ENCODE results near the gene BTBD9.

DNA sequence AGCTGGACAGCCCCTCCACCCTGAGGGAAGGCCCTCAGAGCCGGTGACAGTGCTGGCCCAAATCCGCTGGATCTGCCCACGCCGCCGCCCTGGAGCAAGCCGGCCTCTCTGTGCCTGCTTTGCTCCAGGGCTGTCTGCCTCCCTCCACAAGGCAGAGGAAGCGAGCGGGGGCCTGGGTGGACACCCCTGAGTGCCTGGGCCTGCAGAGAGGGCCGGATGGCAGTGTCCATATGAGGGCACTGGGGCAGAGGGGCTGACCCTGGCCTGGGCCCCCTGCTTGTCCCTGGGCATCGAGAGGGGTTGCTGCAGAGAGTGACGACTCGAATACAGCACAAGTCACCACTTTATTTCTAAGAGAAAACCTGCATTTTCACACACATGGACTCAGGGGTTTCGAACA, 471.6 kb downstream of the BTBD9 start:
- TF ChIP-seq EZH2 (IDR thresholded peaks at IDR 0.05), result no peak
- no peak for TF ChIP-seq POLR2AphosphoS5 (IDR thresholded peaks at IDR 0.05; ENCODE audit: borderline replicate concordance, low read depth, low read length)
- no peak for TF ChIP-seq FOXP2 (optimal IDR thresholded peaks at IDR 0.05; ENCODE audit: control extremely low read depth, extremely low read length, insufficient read depth)
